GM12892 (cell line): ENCODE measurements around the gene SMG5.

Experiments used
- POLR2A ChIP-seq: IDR thresholded peaks from 2 replicates; pipeline ENCODE4 v1.6.1; 2011; ENCODE audit warnings: low read depth, low read length, control low read depth
- POLR2AphosphoS5 ChIP-seq: IDR thresholded peaks from 2 replicates; pipeline ENCODE4 v1.6.1; 2011; ENCODE audit warnings: low read depth, low read length, control low read depth
- TAF1 ChIP-seq: IDR thresholded peaks from 2 replicates; pipeline ENCODE4 v1.6.1; 2011; ENCODE audit warnings: low read depth, mild to moderate bottlenecking, control low read depth, low read length, borderline replicate concordance

GRCh38 chr1:156229809-156230472 lies 52.7 kb downstream of the SMG5 start:
- TF ChIP-seq TAF1: no peak
- no peak for TF ChIP-seq POLR2A
- TF ChIP-seq POLR2AphosphoS5: no peak
